ENCODE data around the gene CDYL.

Gene CDYL

DNA sequence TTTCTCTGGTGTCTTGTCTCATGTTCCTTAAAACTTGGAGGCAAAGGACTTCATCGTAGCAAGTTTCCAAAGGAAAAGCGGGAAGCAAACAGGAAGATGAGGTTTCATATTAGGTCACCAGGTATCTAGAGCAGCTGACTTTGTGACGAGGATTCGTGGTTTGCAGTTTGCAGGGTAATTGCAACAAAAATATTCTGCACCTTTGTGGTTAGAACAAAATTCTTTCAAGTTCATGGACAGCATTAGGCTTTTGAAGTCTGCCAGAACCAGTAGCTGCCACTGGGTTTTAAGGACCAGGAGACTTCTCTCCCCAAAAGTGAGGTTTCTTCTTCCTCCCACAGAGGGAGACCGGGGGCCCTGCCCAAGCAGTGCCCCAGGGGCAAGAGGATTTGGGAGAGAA lies 164.2 kb downstream of the CDYL start:
- FAIRE-seq, result no peak

DNA sequence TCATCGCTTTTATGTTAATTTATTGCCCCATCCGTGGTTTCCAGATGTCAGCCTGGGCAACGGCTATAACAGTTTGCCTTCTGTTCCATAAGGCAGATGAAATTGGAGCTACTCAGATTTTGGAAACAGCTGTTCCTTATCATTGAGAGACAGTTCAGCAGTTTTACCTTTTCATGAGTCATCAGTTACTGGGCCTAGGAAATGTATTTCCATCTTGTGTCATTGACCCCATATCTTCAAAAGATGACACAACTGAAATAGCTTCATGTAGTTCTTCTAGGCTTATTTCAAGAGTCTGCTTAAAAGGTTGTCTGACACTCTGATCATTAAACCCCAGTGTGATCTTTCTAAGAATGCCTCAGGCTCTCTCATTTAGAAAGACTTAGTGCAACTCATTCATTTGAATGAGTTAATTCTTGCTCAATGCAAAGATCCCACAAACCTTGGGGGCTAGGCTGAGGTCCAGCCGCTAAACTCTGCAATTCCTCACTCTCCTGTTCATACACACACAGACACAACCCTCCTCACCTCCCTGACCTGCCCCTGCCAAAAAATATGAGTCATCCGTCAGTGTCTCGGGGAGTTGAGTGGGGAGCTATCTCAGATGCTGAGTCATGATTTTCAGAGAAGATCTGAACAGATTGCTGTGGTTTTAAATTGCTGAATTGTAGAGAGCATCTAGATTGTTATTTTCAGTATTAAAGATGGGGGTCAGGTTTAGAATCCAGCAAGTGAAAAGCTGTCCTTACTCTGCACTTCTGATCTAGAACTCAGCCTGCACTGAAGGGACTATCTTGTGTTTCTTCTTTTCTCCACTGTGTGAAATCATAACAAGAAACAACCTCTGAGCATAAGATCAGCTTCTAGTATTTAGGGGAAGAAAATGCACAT lies 165.8 kb downstream of the CDYL start:
- no peak for FAIRE-seq

DNA sequence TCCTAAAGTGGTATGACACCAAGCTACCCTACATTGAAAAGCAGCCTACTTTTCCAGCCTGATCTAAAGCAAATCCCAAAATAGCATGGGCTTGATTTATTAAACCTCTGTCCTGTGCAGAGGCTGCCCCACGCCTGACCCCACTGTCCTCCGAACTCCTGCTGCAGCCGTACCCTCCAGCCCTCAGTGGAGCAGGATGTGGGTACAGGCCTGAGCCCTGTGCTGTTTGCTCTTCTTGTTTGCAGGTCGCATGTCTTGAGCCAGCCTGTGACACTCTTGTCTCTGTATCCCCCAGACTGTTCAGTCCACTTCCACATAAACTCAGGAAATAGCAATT lies 166.4 kb downstream of the CDYL start:
- no peak for FAIRE-seq

DNA sequence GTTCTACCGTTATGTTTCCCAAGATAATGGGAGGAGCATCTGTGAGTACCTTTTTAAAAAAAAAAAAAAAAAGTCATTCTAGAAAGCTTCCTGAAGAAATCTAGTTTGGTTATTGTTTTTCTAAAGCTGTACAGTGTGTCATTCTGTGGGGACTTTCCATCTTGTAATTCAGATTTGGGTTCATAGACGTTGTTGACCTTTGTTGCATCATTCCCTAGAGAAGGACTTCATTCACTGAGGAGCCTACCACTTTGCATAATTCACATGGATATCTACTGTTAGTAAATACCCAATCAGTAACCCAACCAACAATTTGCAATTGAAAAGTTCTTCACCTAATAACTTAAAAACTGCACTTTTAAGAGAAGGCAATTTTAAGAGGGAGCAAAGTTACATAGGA lies 167.5 kb downstream of the CDYL start:
- FAIRE-seq, result no peak

DNA sequence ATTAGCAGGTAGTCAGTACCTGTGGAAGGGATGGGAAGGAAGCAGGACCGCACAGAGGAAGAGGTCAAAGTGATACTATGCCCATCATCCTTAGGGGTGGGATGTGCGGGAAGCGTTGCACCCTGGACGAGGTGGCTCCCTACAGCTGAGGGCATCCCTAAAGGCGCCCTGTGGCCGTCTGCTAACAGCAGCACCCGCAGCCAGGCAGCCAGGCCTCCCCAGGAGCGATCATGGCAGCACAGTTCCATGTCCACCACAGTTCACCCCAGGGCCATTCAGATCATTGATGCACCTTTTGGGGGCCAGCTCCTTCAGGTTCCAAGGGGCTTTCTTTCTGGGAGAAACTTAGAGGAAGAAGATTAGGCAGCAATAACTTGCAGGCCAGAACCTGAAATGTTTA lies 168.1 kb downstream of the CDYL start:
- no peak for FAIRE-seq

DNA sequence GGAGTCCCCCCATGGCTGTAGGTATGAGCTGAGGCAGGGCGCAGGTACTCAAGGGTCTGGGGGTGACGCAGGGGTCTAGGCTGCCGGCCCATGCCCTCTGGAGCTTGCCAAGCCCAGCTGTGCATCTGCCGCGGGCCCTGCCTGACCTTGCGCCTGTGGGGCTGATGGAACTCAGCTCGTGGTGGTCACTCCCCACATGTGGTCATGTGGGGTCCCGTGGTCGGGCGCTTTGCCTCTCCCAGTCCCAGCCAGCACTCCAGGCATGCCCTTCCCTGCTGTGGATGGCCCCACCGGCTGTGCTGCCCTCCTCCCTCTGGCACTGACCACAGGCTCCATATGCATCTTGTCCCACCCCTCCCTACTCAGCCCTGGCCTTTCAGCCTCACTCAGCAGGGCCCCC lies 170.3 kb downstream of the CDYL start:
- FAIRE-seq, result no peak

DNA sequence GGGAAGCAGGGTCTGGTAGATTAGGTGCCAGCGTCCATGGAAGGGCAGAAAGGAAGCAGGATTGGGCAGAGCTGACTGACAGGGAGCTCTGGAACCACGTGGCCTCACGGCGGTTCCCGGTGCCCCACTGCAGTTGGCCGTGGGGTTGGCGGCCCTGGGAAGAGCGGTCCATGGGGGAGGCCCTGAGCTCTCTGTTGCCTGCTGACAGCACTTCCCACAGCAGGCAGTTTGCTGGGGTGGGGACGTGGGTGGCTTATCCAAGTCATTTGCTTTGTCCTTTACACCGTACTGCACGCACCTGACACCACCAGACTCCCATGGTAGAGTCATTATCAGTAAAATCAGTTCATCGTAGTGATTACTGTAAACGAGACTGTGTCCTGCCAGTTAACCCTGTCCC lies 171.5 kb downstream of the CDYL start:
- FAIRE-seq, result no peak

DNA sequence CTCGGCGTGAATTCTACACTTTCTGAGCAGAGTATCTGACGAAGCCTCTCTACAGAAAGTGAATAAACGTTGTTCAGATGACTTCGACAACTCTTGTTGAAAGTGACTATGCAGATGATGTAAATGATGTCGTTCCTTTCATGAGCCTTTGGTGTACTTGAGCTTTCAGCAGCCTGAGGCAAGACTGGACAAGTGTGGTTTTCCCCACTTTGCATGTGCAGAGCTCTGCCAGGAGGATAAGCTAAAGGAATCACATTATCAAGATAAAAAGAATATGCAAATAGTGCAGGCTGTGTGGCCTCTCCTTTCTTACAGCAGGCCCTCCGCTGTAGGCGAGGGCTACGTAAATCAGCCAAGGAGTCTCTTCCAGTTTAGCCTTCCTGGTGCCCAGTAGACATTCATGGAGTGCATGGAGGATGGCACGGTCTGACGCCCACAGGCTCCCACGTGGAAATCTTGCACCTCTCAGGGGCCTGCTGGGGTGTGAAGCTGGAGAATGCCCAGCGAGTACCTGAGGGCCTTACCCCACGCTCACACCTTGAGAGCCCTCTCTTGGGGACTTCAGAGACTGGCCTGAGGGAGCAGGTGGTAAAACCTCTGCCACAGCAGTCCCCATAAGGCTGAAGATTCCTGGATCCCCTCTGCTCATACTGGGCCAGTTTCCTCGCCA lies 172.7 kb downstream of the CDYL start:
- FAIRE-seq, result no peak

DNA sequence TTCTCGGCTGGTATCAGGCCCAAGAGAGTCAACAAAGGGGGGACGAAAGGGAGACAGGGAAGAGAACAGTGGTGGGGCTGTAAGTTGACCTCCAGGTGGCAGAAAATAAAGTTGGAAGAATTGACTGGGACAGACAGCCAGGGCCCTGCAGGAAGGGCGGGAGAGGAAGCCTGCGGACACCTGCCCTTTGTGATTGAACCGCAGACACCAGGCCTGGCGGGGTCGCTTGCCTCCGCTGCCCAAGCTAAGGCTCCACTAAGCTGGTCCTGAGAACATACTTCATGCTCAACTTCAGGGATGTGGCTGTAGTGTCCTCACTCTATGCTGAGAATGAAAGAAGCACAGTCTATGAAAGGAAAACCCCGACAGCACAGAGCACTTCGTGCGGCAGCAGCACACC lies 173.9 kb downstream of the CDYL start:
- FAIRE-seq, result no peak

DNA sequence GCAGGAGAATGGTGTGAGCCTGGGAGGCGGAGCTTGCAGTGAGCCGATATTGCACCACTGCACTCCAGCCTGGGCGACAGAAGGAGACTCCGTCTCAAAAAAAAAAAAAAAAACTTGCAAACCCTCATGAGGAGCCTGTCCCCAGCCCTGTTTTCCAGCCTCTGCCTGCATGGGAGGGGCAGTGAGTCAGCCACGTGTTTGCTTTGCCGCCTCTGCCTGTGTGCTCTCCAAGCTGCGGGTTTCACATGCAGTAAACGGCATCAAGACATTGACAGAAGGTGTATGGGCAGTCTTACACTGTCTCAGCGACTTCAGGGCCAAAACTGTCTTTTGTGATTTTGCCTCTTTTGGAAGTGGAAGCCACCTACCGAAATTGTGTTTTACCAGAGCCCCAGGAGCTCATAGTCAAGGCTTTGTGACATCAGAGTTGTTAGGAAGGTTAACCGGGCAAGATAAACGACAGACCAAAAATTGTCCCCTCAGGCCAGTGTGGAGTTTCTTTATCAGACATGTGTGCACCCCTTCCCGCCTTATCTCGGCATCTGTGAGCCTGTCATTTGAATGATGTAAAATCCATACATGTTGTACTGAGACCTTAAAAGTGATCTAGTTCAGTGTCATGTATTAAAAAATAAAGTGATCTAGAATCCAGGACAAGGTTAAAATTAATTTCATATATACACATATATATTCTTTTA lies 174.8 kb downstream of the CDYL start:
- no peak for FAIRE-seq

DNA sequence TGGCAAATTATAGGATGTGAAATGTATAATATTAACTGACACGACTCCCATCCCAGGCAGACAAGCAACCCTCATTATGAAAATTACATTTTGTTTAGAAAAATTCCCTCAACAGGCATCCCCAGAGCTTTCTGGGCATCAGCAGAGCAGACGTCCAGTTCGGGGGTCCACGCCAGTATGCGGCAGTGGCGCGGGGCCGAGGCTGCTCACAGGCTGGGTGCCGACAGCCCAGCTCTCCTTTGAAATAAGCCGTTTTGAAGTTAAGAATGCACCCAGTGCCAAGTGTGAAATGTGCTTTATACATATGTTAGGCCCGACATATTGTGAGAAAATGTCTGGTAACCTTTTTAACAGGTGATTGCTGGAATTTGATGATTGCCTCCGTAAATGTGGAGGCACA lies 177.2 kb downstream of the CDYL start:
- FAIRE-seq, result no peak

DNA sequence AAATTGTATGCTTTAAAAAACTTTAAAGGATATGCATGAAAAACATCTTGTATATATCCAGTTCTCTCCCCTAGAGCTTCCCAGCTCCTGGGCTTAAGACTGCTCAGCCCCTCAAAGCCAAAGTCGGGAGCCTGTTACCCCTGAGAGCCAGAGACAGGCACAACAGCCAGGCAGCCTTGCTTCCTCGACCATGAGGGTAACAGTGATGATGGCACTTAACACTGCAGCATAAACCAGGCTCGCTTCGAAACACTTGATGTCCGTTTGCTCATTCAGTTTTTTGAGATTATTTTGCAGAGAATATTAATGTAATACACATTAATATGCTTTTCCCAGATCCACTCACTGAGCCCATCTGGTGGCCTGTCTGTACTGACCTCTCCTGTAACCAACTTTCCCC lies 180.4 kb downstream of the CDYL start:
- no peak for FAIRE-seq

DNA sequence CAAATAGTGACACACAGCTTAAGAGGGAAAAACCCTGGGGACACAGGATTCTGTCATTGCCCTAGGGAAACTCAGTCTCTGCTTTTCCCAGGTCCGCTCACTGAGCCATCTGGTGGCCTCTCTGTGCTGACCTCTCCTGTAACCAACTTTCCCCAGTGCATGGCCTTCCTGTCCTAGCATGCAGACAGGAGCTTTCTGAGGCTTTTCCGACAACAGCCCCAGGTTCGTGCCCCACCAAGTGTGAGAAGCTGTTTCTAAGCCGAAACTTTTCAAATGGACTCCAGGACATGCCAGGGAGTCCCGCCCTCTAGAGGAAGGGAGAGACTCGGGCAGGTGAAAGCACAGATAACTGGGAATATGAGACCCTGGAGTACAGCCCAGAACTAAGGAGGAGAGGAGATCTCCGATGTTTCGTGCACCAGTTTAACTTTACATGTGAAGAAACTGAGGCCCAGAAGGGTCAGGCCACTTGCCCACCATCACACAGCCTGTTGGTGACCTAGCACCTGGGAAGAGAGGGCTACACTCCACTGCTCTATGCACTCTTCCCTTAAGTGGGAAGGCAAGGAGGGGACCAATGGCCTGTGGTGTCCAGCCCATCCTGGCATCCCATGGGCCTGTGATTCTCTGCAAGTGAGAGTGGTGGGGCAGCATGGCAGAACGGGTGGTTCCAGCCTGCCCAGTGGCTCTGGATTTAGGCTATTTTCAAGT lies 181.5 kb downstream of the CDYL start:
- no peak for FAIRE-seq

DNA sequence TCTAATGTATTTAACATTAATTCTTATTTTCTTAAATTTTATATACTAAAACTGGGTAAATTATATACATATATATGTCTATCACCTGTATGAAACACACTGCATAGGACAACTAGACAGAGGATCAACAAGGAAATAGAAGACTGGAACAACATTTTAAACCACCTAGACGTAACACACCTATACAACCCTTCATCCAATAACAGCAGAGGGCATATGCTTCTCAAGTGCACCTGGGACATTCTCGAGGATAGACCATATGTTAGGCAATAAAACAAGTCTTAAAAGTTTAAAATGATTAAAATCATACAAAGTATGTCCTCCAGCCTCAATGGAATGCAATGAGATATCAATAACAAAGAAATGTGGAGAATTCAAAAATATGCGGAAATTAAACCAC lies 182.4 kb downstream of the CDYL start:
- FAIRE-seq, result no peak

DNA sequence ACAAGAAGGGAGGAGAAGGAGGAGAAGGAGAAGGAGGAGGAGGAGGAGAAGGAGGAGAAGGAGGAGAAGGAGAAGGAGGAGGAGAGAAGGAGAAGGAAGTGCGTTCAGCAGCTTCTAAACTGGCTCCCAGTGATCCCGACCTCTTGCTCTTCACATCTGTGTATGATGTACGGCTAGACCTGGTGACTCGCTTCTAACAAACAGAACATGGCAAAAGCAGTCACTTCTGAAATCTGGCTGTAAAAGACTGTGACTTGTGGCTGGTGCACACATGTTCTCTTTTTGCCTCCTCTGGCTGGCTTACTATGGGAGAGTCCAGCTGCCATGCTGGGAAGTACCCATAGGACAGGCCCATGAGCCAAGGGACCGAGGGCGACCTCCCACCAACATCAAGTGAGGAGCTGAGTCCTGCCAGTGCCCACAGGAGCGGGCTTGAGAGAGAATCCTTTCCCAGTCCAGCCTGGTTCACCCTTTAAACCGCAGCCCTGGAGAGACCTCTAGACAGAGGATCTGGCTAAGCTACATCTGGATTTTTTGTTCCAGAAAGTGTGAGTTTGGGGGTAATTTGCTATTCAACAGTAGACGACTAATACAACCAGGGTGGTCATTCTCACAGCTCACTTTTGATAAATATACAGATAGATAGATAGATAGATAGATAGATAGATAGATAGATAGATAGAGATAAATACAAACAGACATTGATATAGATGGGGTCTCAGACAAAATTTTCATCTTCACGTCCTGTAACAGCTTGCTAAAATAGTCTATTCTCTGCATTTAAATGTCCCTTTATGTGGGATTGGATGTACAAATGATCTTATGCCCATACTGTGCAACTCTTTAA lies 185.3 kb downstream of the CDYL start:
- FAIRE-seq, result no peak

DNA sequence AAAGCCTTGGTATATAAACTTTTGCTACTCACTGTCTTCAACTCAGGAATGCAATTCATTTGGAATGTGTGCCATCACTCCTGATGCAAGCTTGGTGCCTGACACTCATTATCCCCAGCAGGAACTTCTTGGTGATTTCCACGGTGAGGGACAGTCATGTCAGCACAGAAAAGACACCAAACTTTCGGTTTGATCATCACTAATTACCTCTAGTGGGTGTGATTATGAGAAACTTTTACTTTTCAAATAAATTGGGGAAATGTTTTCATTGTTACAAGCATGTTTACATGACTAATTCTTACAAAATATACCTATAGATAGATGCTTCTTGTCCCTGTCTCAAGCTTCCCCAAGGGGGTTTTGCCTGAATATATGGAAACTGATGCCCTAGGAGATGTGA lies 186.7 kb downstream of the CDYL start:
- FAIRE-seq, result no peak

DNA sequence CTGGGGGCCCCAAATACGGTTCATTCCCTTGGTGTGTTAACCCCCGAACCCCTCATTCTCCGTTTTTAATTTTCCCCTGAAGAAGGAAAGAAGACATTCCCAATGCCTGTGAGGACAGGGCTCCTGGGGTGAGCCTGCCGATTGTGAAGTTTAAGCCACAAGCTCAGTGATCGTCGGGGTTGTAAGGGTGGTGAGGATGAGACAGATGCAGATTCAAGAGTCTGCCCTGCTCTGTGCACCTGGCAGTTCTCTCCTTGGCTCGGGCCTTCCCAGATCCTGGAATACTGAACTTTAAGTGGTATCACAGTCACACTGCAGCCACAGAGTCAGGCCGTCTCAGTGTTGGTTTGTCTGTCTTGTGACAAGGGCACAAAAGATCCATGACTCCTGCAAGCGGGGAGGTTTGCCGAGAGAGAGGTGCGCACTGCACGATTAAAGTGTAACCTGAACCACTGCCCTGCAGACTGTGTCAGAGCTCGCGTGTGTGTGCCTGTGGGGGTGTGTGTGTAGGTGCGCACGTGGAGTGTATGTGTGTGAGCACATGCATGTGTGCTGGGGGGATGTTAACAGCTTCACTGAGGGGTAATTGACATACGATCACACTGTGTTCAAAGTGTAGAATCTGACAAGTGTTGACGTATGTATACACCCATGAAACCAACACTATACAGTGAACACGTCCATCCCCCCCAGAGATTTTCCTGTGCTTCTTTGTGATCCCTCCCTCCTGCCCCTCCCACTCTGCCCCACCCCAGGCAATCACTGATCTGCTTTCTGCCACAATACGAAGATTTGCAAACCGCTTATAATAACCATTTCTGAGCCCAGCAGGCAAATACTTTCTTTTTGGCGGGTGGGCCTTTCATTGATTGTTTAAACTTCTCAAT lies 188.7 kb downstream of the CDYL start:
- FAIRE-seq, result no peak

DNA sequence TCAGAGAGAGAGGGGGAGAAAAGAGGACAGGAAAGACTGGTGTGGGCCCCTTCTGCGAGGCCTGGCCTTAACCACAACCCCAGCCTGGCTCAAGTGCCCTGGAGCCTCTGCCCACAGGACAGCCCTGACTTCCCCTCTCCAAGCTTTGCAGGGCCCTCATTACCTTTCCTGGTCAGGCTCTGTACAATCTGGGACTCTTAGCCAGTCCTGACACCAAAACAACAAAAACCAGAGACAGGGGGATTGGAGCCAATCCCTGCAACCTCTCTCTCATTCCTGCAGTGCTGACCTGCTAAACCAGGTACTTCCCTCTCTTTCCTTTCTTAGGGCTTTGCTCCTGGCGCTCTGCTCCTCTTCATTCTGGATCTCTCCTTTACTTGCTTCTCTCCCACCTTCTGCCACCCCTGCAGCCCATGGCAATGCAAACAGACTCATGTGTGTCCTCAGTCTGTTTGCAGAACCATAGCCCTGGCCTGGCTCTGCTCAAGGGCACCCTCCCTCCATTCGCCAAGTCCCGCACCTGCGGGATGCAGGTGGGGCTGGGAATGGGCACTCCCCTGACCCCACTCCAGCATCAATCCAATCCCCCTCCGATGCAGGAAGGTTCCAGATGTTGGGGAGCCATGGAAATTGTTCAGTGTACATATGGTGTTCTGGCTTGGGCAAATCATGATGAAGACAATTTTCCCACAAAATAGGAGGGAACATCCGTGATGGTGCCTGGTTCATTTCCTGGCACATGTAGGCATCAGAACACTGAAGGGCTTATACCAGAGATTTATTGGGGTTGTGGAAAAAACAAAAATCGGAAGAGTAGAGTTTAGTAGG lies 189.6 kb downstream of the CDYL start:
- no peak for FAIRE-seq

DNA sequence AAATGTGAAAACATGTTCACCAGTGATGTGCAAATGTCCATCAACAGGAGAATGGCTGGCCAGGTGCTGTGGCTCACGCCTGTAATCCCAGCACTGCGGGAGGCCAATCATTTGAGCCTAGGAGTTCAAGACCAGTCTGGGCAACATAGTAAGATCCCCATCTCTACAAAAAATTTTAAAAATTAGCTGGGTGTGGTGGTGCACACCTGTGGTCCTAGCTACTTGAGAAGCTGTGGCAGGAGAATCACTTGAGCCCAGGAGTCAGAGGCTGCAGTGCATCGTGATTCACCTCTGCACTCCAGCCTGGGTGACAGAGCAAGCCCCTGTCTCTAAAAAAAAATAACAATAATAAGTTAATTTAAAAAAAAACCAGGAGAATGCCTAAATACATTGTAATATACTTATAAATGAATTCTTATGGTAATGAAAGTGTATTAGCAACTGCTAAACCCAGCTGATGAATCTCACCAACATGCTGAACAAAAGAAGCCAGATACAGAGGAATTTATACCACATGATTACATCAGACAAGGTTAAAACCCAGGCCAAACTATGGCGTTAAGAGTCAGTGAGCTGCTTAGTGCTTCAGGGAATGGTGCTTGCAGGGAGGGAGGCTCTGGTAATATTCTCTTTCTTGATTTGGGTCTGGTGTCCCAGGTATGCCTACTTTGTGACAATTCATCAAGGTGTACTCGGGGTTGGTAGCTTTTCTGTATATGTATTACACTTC lies 191.3 kb downstream of the CDYL start:
- no peak for FAIRE-seq

Data from colon (tissue), 2 donors.